Colonic mucosa (tissue), 4 donors: ENCODE measurements around the gene DUOX2. TPM values are rescaled to one million over a fixed set of nuclear protein-coding genes. Genes with fewer than 3 reads are reported as not detected.

Experiments
- DNase-seq: peaks from one replicate; pipeline ENCODE4 v3.0.0-alpha.2; 2020
- H3K27ac ChIP-seq: fragments of 200-600 bp; one replicate; pipeline ENCODE4 v1.8.0; 2021
- H3K27me3 ChIP-seq: fragments of 200-600 bp; one replicate; pipeline ENCODE4 v1.8.0; 2021
- H3K36me3 ChIP-seq: fragments of 200-600 bp; one replicate; pipeline ENCODE4 v1.8.0; 2021
- H3K4me1 ChIP-seq: fragments of 200-600 bp; one replicate; pipeline ENCODE4 v1.8.0; 2021; ENCODE audit warnings: mild to moderate bottlenecking
- H3K4me3 ChIP-seq: fragments of 200-600 bp; one replicate; pipeline ENCODE4 v1.8.0; 2021
- H3K9ac ChIP-seq, 2 donors: one replicate each; pipeline ENCODE4 v1.7.0; 2013; ENCODE audit warnings: control low read depth in 2 of 2, low read depth in 2 of 2, low read length in 2 of 2
- H3K9me3 ChIP-seq: fragments of 200-600 bp; one replicate; pipeline ENCODE4 v1.8.0; 2021
- intact Hi-C: fragments of 100-400 bp; cut with DNase I; formaldehyde crosslinking; loops from one replicate; pipeline ENCODE4 v1.14.1; 2022
- total RNA-seq, 2 donors: library from RNA; stranded (reverse); fragmentation: NEBNext Ultra II Directional in 1 of 2; extraction: Animal tissue kit (Norgen Biotek cat#: 25700) in 1 of 2; gene quantifications; one replicate each; pipeline ENCODE4 v1.2.1, GENCODE V29; 2021
- TF ChIP-seq, protein P1 (sequence below): fragments of 200-600 bp; IDR thresholded peaks from one replicate; pipeline ENCODE4 v1.8.0; 2022; ENCODE audit warnings: antibody characterized with exemption, mild to moderate bottlenecking
- donor health status: healthy.
- donor health status: DM: no; HTN: no; CAD: no.
- donor health status: DM: no; HTN: no; CAD: no.

DUOX2 gene
- total RNA-seq, 2 donors from 2014 or later = 40.0 to 111 TPM

DNA sequence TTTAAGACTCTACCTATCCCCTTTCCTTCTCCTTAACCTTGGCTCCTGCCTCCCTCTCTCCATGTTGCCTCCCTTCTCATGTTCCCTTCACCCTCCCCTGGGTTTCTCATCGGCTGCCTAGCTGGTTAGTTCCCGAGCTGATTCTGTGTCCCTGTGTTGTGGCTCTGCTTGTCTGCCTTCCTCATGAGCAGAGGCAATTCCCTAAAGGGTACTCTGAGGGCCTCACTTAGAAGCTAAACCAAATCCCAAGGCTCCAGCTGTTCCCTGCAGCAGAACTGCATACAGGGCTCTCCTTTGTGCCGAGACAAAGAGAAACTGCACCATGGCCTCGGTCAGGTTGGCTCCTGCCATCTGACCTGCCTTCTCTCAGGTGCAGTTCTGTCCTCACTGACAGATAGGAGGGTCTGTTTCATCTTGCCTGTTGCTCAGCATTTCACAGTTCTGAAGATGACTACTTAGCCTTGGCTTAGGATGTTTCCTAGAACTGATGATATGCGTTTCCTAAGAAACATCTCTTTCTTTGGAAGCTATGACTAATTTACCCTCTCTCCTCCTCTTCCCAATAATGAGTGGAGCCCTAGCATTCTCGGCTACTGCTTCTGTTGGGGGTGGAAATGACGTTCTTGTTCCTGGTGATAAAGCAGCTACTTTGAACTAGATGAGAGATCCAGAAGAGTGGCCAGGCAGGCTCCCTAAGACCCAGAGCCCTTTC, 42.9 kb upstream of the DUOX2 start:
- Histone ChIP-seq H3K9me3 (no peaks in the 10 kb centered on the region), H3K36me3 (no peaks in the 10 kb centered on the region), H3K4me3 (no peak overlapping the region), H3K27me3 (no peaks in the 10 kb centered on the region), H3K4me1 (no peaks in the 10 kb centered on the region), H3K9ac (no peak overlapping the region), H3K27ac (no peak overlapping the region)
- intact Hi-C loops = no loop called here
- no peak for DNase-seq
- TF ChIP-seq, protein P1, sequence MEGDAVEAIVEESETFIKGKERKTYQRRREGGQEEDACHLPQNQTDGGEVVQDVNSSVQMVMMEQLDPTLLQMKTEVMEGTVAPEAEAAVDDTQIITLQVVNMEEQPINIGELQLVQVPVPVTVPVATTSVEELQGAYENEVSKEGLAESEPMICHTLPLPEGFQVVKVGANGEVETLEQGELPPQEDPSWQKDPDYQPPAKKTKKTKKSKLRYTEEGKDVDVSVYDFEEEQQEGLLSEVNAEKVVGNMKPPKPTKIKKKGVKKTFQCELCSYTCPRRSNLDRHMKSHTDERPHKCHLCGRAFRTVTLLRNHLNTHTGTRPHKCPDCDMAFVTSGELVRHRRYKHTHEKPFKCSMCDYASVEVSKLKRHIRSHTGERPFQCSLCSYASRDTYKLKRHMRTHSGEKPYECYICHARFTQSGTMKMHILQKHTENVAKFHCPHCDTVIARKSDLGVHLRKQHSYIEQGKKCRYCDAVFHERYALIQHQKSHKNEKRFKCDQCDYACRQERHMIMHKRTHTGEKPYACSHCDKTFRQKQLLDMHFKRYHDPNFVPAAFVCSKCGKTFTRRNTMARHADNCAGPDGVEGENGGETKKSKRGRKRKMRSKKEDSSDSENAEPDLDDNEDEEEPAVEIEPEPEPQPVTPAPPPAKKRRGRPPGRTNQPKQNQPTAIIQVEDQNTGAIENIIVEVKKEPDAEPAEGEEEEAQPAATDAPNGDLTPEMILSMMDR = no peak

DNA sequence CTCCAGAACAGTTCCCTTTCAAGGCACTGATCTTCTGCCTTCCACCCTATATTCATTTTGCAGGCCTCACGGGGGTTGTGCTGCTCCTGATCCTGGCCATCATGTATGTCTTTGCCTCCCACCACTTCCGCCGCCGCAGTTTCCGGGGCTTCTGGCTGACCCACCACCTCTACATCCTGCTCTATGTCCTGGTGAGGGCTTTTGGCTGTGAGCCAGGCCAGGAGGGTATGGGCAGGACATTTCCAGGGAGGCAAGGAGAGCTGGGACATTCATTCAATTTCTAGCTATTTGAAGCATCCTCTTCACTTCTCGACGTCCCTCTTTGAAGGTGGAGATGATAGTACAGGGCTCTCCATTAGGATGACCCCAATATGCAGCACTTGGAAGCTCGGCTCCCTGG, 41.8 kb upstream of the DUOX2 start:
- no peaks in the 10 kb centered on the region for H3K4me1 ChIP-seq
- no peak overlapping the region for H3K27ac ChIP-seq
- H3K27me3 ChIP-seq = no peaks in the 10 kb centered on the region
- no peak overlapping the region for H3K4me3 ChIP-seq
- no peak for DNase-seq
- TF ChIP-seq, protein P1 = no peak
- no peaks in the 10 kb centered on the region for H3K36me3 ChIP-seq
- no peak overlapping the region for H3K9ac ChIP-seq
- intact Hi-C loops = no loop called here
- no peaks in the 10 kb centered on the region for H3K9me3 ChIP-seq

DNA sequence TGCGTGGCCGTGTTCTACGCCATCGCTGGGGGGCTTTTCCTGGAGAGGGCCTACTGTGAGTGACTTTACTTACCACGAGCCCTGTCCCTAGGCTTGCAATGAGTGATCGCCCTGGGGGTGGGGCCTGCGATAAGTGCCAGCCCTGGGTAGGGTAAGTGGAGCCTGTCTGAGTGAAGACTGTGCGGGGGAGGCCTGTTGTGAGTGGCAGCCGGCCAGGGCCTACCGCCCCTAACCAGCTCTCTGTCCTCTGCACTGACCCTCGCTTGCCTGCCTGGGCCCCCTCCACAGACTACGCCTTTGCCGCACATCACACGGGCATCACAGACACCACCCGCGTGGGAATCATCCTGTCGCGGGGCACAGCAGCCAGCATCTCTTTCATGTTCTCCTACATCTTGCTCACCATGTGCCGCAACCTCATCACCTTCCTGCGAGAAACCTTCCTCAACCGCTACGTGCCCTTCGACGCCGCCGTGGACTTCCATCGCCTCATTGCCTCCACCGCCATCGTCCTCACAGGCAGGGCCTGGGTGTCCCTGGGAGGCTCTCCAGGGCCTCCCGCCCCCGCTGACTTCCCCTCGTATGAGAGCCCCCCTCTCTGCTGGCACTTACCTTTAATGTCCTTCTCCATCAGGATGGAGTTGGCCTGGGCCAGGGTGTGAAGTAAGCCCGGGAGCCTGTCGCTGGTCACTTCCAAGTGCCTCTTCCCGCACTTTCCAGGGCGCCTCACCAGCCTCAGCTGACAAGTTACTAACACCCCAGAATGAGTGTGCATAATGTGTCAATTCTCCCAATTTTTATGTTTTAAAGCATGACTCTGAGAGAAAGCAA, 38.2 kb upstream of the DUOX2 start:
- no peak for DNase-seq
- no peak overlapping the region for H3K9ac ChIP-seq
- H3K4me3 ChIP-seq = no peak overlapping the region
- H3K9me3 ChIP-seq = no peaks in the 10 kb centered on the region
- H3K4me1 ChIP-seq = no peaks in the 10 kb centered on the region
- no peaks in the 10 kb centered on the region for H3K27me3 ChIP-seq
- TF ChIP-seq, protein P1 = no peak
- H3K36me3 ChIP-seq = no peaks in the 10 kb centered on the region
- no peak overlapping the region for H3K27ac ChIP-seq
- intact Hi-C loops = no loop called here

DNA sequence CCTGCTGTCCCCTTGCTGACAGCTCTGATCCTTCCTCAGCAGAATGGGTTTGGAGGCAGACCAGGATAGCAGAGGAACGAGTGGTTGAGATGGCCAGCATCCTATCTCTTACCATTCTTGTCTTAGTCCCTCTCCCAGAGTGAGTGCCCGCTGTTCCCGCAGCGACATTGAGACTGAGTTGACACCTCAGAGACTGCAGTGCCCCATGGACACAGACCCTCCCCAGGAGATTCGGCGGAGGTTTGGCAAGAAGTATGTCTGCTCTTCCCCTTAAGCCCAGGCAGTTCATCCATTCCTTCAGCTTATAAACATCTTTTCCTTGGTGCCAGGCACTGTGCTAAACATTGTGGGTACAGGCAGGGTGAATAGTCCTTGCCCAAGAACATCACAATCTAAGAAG, 37.0 kb upstream of the DUOX2 start:
- no peaks in the 10 kb centered on the region for H3K4me1 ChIP-seq
- TF ChIP-seq, protein P1 = no peak
- no peaks in the 10 kb centered on the region for H3K27me3 ChIP-seq
- H3K4me3 ChIP-seq = no peak overlapping the region
- no peaks in the 10 kb centered on the region for H3K9me3 ChIP-seq
- intact Hi-C loops = no loop called here
- no peak for DNase-seq
- no peak overlapping the region for H3K9ac ChIP-seq
- H3K36me3 ChIP-seq = no peaks in the 10 kb centered on the region
- no peak overlapping the region for H3K27ac ChIP-seq

DNA sequence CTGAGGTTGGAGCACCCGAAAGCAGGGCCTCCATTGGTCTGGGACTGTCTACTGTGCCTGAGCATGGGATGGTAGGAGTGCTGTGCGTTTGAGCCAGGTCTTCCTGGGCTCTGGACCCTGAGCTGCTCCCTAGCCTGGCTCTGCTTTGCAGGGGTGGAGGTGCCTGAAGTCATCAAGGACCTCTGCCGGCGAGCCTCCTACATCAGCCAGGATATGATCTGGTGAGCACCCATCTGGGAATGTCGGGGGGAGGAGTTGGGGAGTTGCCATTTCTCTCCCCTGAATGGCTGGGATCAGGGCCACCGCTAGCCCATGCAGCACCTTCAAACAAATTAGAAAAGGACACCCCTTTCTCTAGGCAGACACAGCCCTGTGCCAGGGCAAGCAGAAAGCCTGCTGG, 36.5 kb upstream of the DUOX2 start:
- no peak overlapping the region for H3K4me3 ChIP-seq
- H3K27me3 ChIP-seq = no peaks in the 10 kb centered on the region
- H3K9me3 ChIP-seq = no peaks in the 10 kb centered on the region
- H3K4me1 ChIP-seq = no peaks in the 10 kb centered on the region
- intact Hi-C loops = no loop called here
- no peak overlapping the region for H3K9ac ChIP-seq
- H3K36me3 ChIP-seq = no peaks in the 10 kb centered on the region
- no peak for DNase-seq
- no peak overlapping the region for H3K27ac ChIP-seq
- TF ChIP-seq, protein P1 = no peak
